ENCODE data around the gene STAT4.

The STAT4 gene

GRCh38 chr2:191190861-191191552, 40.2 kb upstream of the STAT4 start:
- no peak for TF ChIP-seq CTCF (IDR thresholded peaks at IDR 0.05; ENCODE audit: control insufficient read depth, insufficient read depth, low read depth, low read length, missing control alignments)
- DNase-seq (ENCODE audit: low read depth), result no peak

GRCh38 chr2:191190435-191190834, 39.6 kb upstream of the STAT4 start:
- DNase-seq (ENCODE audit: low read depth), result no peak
- H3K4me3 ChIP-seq (ENCODE audit: control insufficient read depth, low read depth, low read length), result no peak overlapping the region
- no peak for TF ChIP-seq CTCF (IDR thresholded peaks at IDR 0.05; ENCODE audit: control insufficient read depth, insufficient read depth, low read depth, low read length, missing control alignments)

More at GRCh38 chr2:191190861-191191552, 40.2 kb upstream of the STAT4 start:
- H3K4me3 ChIP-seq (ENCODE audit: control insufficient read depth, low read depth, low read length), result no peak overlapping the region

GRCh38 chr2:191189112-191189635, 38.4 kb upstream of the STAT4 start:
- no peak for TF ChIP-seq CTCF (IDR thresholded peaks at IDR 0.05; ENCODE audit: control insufficient read depth, insufficient read depth, low read depth, low read length, missing control alignments)
- no peak for DNase-seq (ENCODE audit: low read depth)
- no peak overlapping the region for H3K4me3 ChIP-seq (ENCODE audit: control insufficient read depth, low read depth, low read length)

GRCh38 chr2:191188550-191189093, 37.8 kb upstream of the STAT4 start:
- H3K4me3 ChIP-seq (ENCODE audit: control insufficient read depth, low read depth, low read length), result no peak overlapping the region
- TF ChIP-seq CTCF (IDR thresholded peaks at IDR 0.05; ENCODE audit: control insufficient read depth, insufficient read depth, low read depth, low read length, missing control alignments), result no peak
- no peak for DNase-seq (ENCODE audit: low read depth)

GRCh38 chr2:191187105-191187829, 36.5 kb upstream of the STAT4 start:
- no peak for DNase-seq (ENCODE audit: low read depth)
- no peak for TF ChIP-seq CTCF (IDR thresholded peaks at IDR 0.05; ENCODE audit: control insufficient read depth, insufficient read depth, low read depth, low read length, missing control alignments)
- H3K4me3 ChIP-seq (ENCODE audit: control insufficient read depth, low read depth, low read length), result no peak overlapping the region

GRCh38 chr2:191184457-191184856, 33.7 kb upstream of the STAT4 start:
- TF ChIP-seq CTCF (IDR thresholded peaks at IDR 0.05; ENCODE audit: control insufficient read depth, insufficient read depth, low read depth, low read length, missing control alignments), result no peak

More at GRCh38 chr2:191184457-191184856, 33.7 kb upstream of the STAT4 start:
- H3K4me3 ChIP-seq (ENCODE audit: control insufficient read depth, low read depth, low read length), result no peak overlapping the region
- no peak for DNase-seq (ENCODE audit: low read depth)

All from AG09309 (cell line).